CD8-positive, alpha-beta memory T cell (primary cell): ENCODE data around the gene ADORA1. TPM values are rescaled to one million over a fixed set of nuclear protein-coding genes. Genes with fewer than 3 reads are reported as not detected.

Experiments used
- CTCF ChIA-PET: fragments of 350-600 bp; sonication (Branson Sonifier 250); formaldehyde crosslinking; loops from one replicate; lab custom pipeline; 2021; ENCODE audit warnings: antibody characterized with exemption; lab: Charles Lee
- POLR2A ChIA-PET: fragments of 350-600 bp; sonication (Branson Sonifier 250); formaldehyde crosslinking; loops from one replicate; lab custom pipeline; 2021; ENCODE audit warnings: antibody characterized with exemption; lab: Charles Lee
- DNase-seq, 5 donors: peaks; one replicate each; pipeline versions ENCODE4 v3.0.0 to v3.0.0-alpha.2; 2020 to 2022; ENCODE audit warnings: mixed read lengths in 1 of 5
- H3K27ac ChIP-seq: one replicate; pipeline ENCODE4 v1.7.0; 2013; ENCODE audit warnings: low read depth, mild to moderate bottlenecking, low read length, moderate library complexity
- H3K27me3 ChIP-seq: 2 replicates; pipeline ENCODE4 v1.7.0; 2013; ENCODE audit warnings: low read length, mild to moderate bottlenecking; ENCODE audit not compliant: insufficient read depth, poor library complexity, severe bottlenecking
- H3K36me3 ChIP-seq: 2 replicates; pipeline ENCODE4 v1.7.0; 2013; ENCODE audit warnings: mild to moderate bottlenecking, low read length, moderate library complexity; ENCODE audit not compliant: insufficient read depth
- H3K4me1 ChIP-seq: 2 replicates; pipeline ENCODE4 v1.7.0; 2013; ENCODE audit warnings: mild to moderate bottlenecking, low read length, moderate library complexity; ENCODE audit not compliant: insufficient read depth
- H3K4me3 ChIP-seq: 2 replicates; pipeline ENCODE4 v1.7.0; 2013; ENCODE audit warnings: mild to moderate bottlenecking, low read length
- H3K9me3 ChIP-seq: 2 replicates; pipeline ENCODE4 v1.7.0; 2013; ENCODE audit warnings: mild to moderate bottlenecking, low read length
- H3K27ac Mint-ChIP-seq, 8 donors: one replicate each; pipeline ENCODE4 v1.8.0; 2020 to 2021; ENCODE audit warnings: mixed read lengths in 8 of 8, mild to moderate bottlenecking in 6 of 8, inconsistent platforms in 3 of 8, moderate library complexity in 3 of 8
- H3K27me3 Mint-ChIP-seq, 2 donors: one replicate each; pipeline ENCODE4 v1.8.0; 2020 to 2021; ENCODE audit warnings: mixed read lengths in 2 of 2, mild to moderate bottlenecking in 1 of 2, moderate library complexity in 1 of 2
- H3K36me3 Mint-ChIP-seq, 3 donors: one replicate each; pipeline ENCODE4 v1.8.0; 2020 to 2021; ENCODE audit warnings: mixed read lengths in 3 of 3, inconsistent platforms in 1 of 3, mild to moderate bottlenecking in 1 of 3
- H3K4me1 Mint-ChIP-seq, 3 donors: one replicate each; pipeline ENCODE4 v1.8.0; 2020 to 2021; ENCODE audit warnings: mixed read lengths in 3 of 3, inconsistent platforms in 1 of 3, mild to moderate bottlenecking in 1 of 3
- H3K4me3 Mint-ChIP-seq, 7 donors: one replicate each; pipeline ENCODE4 v1.8.0; 2020 to 2021; ENCODE audit warnings: mixed read lengths in 7 of 7, mild to moderate bottlenecking in 6 of 7, moderate library complexity in 4 of 7, inconsistent platforms in 2 of 7
- H3K9me3 Mint-ChIP-seq, 5 donors: one replicate each; pipeline ENCODE4 v1.8.0; 2020 to 2022; ENCODE audit warnings: mixed read lengths in 5 of 5, mild to moderate bottlenecking in 3 of 5, moderate library complexity in 2 of 5, inconsistent platforms in 1 of 5
- polyA plus RNA-seq: library from polyadenylated mRNA; unstranded; fragments of 300-500 nt; fragmentation: Illumina TruSeq; gene quantifications from one replicate; pipeline ENCODE4 v1.2.3, GENCODE V29; 2021
- total RNA-seq, 2 experiments: library from RNA; stranded (reverse); gene quantifications; one replicate each; pipeline ENCODE4 v1.2.3, GENCODE V29; 2021

The ADORA1 gene
- total and polyA plus RNA-seq, 3 experiments from 2014 or later = not detected

DNA sequence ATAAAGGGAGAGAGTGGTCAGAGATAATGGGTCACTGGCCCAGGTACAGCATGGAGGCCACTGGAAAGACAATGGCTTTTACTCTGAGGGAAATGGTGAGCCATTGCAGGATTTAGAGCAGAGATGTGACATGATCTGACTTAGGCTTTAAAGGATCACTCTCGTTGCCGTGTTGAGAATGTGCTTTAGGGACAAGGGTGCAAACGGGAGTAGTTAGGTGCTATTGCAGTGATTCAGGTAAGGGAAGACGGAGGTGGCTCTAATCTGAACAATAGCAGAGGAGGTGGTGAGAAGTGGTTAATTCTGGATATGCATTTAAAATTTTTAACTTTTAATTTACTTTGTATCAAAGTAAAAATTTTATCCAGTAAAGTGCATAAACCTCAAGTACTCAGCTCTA is 9.8 kb downstream of the ADORA1 start:
- CTCF ChIA-PET = no interaction called here

DNA sequence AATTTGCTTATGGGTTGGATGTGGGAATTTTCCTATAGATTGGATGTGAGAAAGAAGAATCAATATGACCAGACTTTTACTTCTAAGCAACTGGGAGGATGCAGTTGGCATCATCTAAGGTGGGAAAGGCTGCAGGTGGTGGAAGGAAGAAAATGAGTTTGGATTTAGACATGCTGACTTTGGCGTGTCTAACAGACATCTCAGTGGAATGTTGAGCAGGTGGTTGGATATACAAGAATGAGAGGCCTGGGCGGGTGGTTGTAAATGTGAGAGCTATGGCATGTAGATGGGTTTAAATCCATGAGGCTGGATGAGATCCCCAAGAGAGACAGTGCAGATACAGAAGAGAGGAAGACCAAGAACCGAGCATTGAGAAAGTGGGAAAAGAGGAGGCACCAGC is 10.5 kb downstream of the ADORA1 start:
- Histone ChIP-seq H3K9me3 (no peaks in the 10 kb centered on the region), H3K4me1 (no peaks in the 10 kb centered on the region), H3K36me3 (no peaks in the 10 kb centered on the region), H3K27me3 (no peaks in the 10 kb centered on the region), H3K4me3 (no peak overlapping the region), H3K27ac (no peak overlapping the region)
- ChIA-PET POLR2A (no interaction called here), CTCF (no interaction called here)
- DNase-seq = no peak
- Mint-ChIP-seq H3K27me3 (peaks cover 4 to 22% of the 10 kb centered on the region in 2 donors), H3K4me1 (peaks cover 0 to 5% (median 0%) of the 10 kb centered on the region in 3 donors), H3K9me3 (peaks cover 0 to 2% (median 0%) of the 10 kb centered on the region in 5 donors), H3K27ac (no peak overlapping the region), H3K36me3 (no peaks in the 10 kb centered on the region), H3K4me3 (no peak overlapping the region)

More for the DNA sequence above, 9.8 kb downstream of the ADORA1 start:
- no peaks in the 10 kb centered on the region for H3K36me3 ChIP-seq
- POLR2A ChIA-PET = no interaction called here
- Mint-ChIP-seq H3K9me3 (peaks cover 0 to 2% (median 0%) of the 10 kb centered on the region in 5 donors), H3K27ac (no peak overlapping the region), H3K4me1 (peaks cover 0 to 5% (median 0%) of the 10 kb centered on the region in 3 donors), H3K27me3 (peaks cover 4 to 22% of the 10 kb centered on the region in 2 donors), H3K4me3 (no peak overlapping the region), H3K36me3 (no peaks in the 10 kb centered on the region)
- no peaks in the 10 kb centered on the region for H3K4me1 ChIP-seq
- no peaks in the 10 kb centered on the region for H3K27me3 ChIP-seq
- DNase-seq = peak in 1 of 5 donors; percentile 1
- H3K27ac ChIP-seq = no peak overlapping the region
- H3K4me3 ChIP-seq = no peak overlapping the region
- H3K9me3 ChIP-seq = no peaks in the 10 kb centered on the region

DNA sequence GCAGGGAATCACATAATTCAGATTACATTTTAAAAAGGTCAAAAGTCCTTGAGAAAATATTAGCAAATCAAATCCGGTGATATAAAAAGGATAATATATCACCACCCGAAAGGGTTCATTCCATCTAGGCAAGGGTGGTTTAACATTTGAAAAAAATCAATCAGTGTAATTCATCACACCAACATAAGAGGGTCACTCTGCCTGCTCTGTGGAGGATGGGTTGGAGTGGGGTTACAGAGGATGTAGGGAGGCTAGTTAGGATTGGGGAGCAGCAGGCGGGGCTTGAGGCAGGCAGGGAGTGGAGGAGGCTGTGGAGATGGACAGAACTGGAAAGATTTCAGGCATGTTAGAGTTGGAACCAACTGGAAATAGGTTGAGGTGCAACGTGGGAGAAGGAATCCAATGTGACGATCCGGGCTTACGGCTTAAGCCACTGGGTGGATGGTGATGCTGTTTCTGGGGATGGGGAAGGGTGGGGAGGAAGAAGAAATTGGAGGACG is 12.5 kb downstream of the ADORA1 start:
- Histone ChIP-seq H3K4me1 (no peaks in the 10 kb centered on the region), H3K4me3 (no peak overlapping the region), H3K9me3 (no peaks in the 10 kb centered on the region), H3K36me3 (no peaks in the 10 kb centered on the region), H3K27me3 (no peaks in the 10 kb centered on the region), H3K27ac (no peak overlapping the region)
- Mint-ChIP-seq H3K27me3 (peaks cover 2 to 18% of the 10 kb centered on the region in 2 donors), H3K36me3 (no peaks in the 10 kb centered on the region), H3K4me1 (peaks cover 0 to 5% (median 0%) of the 10 kb centered on the region in 3 donors), H3K9me3 (peaks cover 0 to 8% (median 2%) of the 10 kb centered on the region in 5 donors), H3K4me3 (no peak overlapping the region), H3K27ac (no peak overlapping the region)
- DNase-seq = no peak
- ChIA-PET CTCF (interaction anchor here (1.2 kb wide), 1 partner anchor 11 kb away, joined by 3 read pairs; no protein-coding TSS in a partner anchor), POLR2A (no interaction called here)

GRCh38 chr1:203140743-203141520 is 13.4 kb downstream of the ADORA1 start:
- ChIA-PET POLR2A (no interaction called here), CTCF (interaction anchor here (1.2 kb wide), 1 partner anchor 10 kb away, joined by 3 read pairs; no protein-coding TSS in a partner anchor)

DNA sequence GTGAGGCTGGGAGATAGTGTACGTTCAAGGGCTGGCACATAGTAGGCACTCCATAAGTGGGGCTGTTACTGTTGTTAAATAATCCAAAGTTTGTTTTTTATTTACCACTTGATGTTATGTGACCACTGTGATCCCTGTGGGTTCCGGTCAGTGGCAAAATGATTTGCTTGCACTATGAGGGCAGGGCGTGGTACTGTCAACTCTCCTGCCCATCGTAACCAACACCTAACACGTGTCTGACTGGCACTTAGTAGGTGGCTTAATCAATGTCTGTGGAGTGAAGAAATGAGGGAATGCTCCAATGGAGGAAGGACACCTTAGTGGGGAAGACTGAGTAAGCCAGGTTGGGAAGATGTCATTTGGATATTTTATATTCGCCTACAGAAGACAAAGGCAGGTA is 14.6 kb downstream of the ADORA1 start:
- ChIA-PET CTCF (no interaction called here), POLR2A (no interaction called here)
- H3K4me1 ChIP-seq = no peaks in the 10 kb centered on the region
- H3K27ac Mint-ChIP-seq = peak overlapping the region in 1 of 8 donors; percentile 61
- H3K27me3 ChIP-seq = no peaks in the 10 kb centered on the region
- no peak for DNase-seq
- H3K4me3 Mint-ChIP-seq = no peak overlapping the region
- no peaks in the 10 kb centered on the region for H3K9me3 ChIP-seq
- H3K4me3 ChIP-seq = no peak overlapping the region
- H3K4me1 Mint-ChIP-seq = no peaks in the 10 kb centered on the region
- peaks cover 3 to 6% of the 10 kb centered on the region in 2 donors for H3K27me3 Mint-ChIP-seq
- H3K9me3 Mint-ChIP-seq = peaks cover 0 to 8% (median 2%) of the 10 kb centered on the region in 5 donors
- H3K27ac ChIP-seq = no peak overlapping the region
- H3K36me3 Mint-ChIP-seq = no peaks in the 10 kb centered on the region
- H3K36me3 ChIP-seq = no peaks in the 10 kb centered on the region

More at GRCh38 chr1:203140743-203141520, 13.4 kb downstream of the ADORA1 start:
- no peak for DNase-seq
- Mint-ChIP-seq H3K27me3 (peaks cover under 1 to 15% of the 10 kb centered on the region in 2 donors), H3K36me3 (no peaks in the 10 kb centered on the region), H3K9me3 (peaks cover 0 to 8% (median 2%) of the 10 kb centered on the region in 5 donors), H3K4me3 (no peak overlapping the region), H3K27ac (no peak overlapping the region), H3K4me1 (peaks cover 0 to 2% (median 0%) of the 10 kb centered on the region in 3 donors)
- H3K36me3 ChIP-seq = no peaks in the 10 kb centered on the region
- H3K27me3 ChIP-seq = no peaks in the 10 kb centered on the region
- no peaks in the 10 kb centered on the region for H3K4me1 ChIP-seq
- H3K27ac ChIP-seq = no peak overlapping the region
- H3K4me3 ChIP-seq = no peak overlapping the region
- no peaks in the 10 kb centered on the region for H3K9me3 ChIP-seq

- Mint-ChIP-seq H3K36me3 (no peaks in the 10 kb centered on the region), H3K27ac (no peak overlapping the region), H3K27me3 (peaks cover 4 to 6% of the 10 kb centered on the region in 2 donors), H3K4me3 (no peak overlapping the region), H3K4me1 (no peaks in the 10 kb centered on the region), H3K9me3 (peaks cover 0 to 8% (median 2%) of the 10 kb centered on the region in 5 donors)
- no peaks in the 10 kb centered on the region for H3K36me3 ChIP-seq
- ChIA-PET POLR2A (no interaction called here), CTCF (no interaction called here)
- H3K4me1 ChIP-seq = no peaks in the 10 kb centered on the region
- H3K9me3 ChIP-seq = no peaks in the 10 kb centered on the region
- H3K27ac ChIP-seq = no peak overlapping the region
- no peak overlapping the region for H3K4me3 ChIP-seq
- no peak for DNase-seq
- no peaks in the 10 kb centered on the region for H3K27me3 ChIP-seq
Measured at GRCh38 chr1:203142684-203143408, 15.3 kb downstream of the ADORA1 start.

GRCh38 chr1:203143641-203144040 is 16.1 kb downstream of the ADORA1 start:
- no peaks in the 10 kb centered on the region for H3K36me3 ChIP-seq
- no peak overlapping the region for H3K27ac ChIP-seq
- ChIA-PET CTCF (no interaction called here), POLR2A (no interaction called here)
- H3K27me3 Mint-ChIP-seq = peaks cover 4 to 6% of the 10 kb centered on the region in 2 donors
- H3K27me3 ChIP-seq = no peaks in the 10 kb centered on the region
- H3K4me3 Mint-ChIP-seq = no peak overlapping the region
- H3K9me3 Mint-ChIP-seq = peaks cover 0 to 8% (median 2%) of the 10 kb centered on the region in 5 donors
- no peak overlapping the region for H3K27ac Mint-ChIP-seq
- H3K4me1 Mint-ChIP-seq = no peaks in the 10 kb centered on the region
- no peaks in the 10 kb centered on the region for H3K4me1 ChIP-seq
- DNase-seq = no peak
- H3K9me3 ChIP-seq = no peaks in the 10 kb centered on the region
- no peak overlapping the region for H3K4me3 ChIP-seq
- no peaks in the 10 kb centered on the region for H3K36me3 Mint-ChIP-seq

DNA sequence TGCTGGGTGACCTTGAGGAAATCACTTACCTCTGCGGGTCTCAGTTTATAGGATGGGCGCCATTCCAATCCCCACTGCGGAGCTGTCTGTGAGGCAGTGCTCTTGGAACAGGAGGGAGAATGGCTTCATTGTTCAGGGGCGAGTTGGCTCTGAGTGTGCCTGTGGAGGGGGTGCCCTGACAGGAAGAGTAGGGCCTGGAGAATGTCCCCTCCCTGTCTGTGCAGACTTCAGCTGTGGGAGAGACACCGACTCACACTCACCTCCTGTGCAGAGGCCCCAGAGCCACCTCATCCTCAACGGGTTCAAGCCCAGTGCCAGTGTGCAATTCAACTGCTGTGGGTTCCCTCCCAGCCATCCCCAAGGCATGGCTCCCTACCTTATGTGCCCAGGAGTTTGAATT is 17.1 kb downstream of the ADORA1 start:
- H3K4me1 Mint-ChIP-seq = no peaks in the 10 kb centered on the region
- peaks cover 4 to 6% of the 10 kb centered on the region in 2 donors for H3K27me3 Mint-ChIP-seq
- H3K27me3 ChIP-seq = no peaks in the 10 kb centered on the region
- H3K27ac Mint-ChIP-seq = no peak overlapping the region
- H3K4me3 ChIP-seq = no peak overlapping the region
- no peaks in the 10 kb centered on the region for H3K36me3 Mint-ChIP-seq
- DNase-seq = no peak
- peaks cover 0 to 8% (median 2%) of the 10 kb centered on the region in 5 donors for H3K9me3 Mint-ChIP-seq
- no peak overlapping the region for H3K4me3 Mint-ChIP-seq
- CTCF ChIA-PET = no interaction called here
- H3K27ac ChIP-seq = no peak overlapping the region
- H3K9me3 ChIP-seq = no peaks in the 10 kb centered on the region
- no peaks in the 10 kb centered on the region for H3K36me3 ChIP-seq
- H3K4me1 ChIP-seq = no peaks in the 10 kb centered on the region
- POLR2A ChIA-PET = no interaction called here
